Measurements from ENCODE around the gene RAD50. TPM values are rescaled to one million over a fixed set of nuclear protein-coding genes. Genes with fewer than 3 reads are reported as not detected.
"Not testable (repeated sequence)": the region's sequence is repeated elsewhere in the genome, so short reads cannot be mapped to it uniquely, and the experiment has no call there.

RAD50 gene
- total RNA-seq (10 to 100 TPM; 45.2 to 48.3 TPM), polyA plus RNA-seq (34.6 TPM)

- POLR2A ChIA-PET: interaction anchor here (0.6 to 1.1 kb wide), 4 partner anchors 61 to 406 kb away, joined by 3 to 4 read pairs (median 3); partner anchors contain the start of genes AFF4 and IRF1
- H3K36me3 ChIP-seq (ENCODE audit: insufficient read depth, low read length): peaks cover 4% of the 10 kb centered on the region
- peak within 1 kb of the TSS; percentile 72 for H3K4me3 ChIP-seq (ENCODE audit: low read length)
- H3K27me3 Mint-ChIP-seq: no peaks in the 10 kb centered on the region
- H3K9me3 Mint-ChIP-seq: peaks cover 0 to 6% (median 2%) of the 10 kb centered on the region in 5 donors
- peaks cover 0 to 9% (median 2%) of the 10 kb centered on the region in 3 donors for H3K36me3 Mint-ChIP-seq
- no peaks in the 10 kb centered on the region for H3K27me3 ChIP-seq (ENCODE audit: insufficient read depth, low read length, poor library complexity, severe bottlenecking)
- H3K27ac ChIP-seq (ENCODE audit: low read depth, low read length): peak within 1 kb of the TSS; percentile 83
- peak; percentile 88 to 95 (median 91) for DNase-seq
- peaks cover 34% of the 10 kb centered on the region for H3K4me1 ChIP-seq (ENCODE audit: insufficient read depth, low read length)
- H3K9me3 ChIP-seq (ENCODE audit: low read length): no peaks in the 10 kb centered on the region
- peak within 1 kb of the TSS; percentile 94 to 99 (median 98) for H3K4me3 Mint-ChIP-seq
- peak within 1 kb of the TSS; percentile 89 to 99 (median 96) for H3K27ac Mint-ChIP-seq
- CTCF ChIA-PET: interaction anchor here (1.0 to 1.5 kb wide), 3 partner anchors 21 to 56 kb away, joined by 3 to 5 read pairs (median 4); no protein-coding TSS in a partner anchor
- peaks cover 26 to 42% (median 28%) of the 10 kb centered on the region in 3 donors for H3K4me1 Mint-ChIP-seq
Measured at GRCh38 chr5:132556763-132557477, at the start of gene RAD50. Gene RAD50 (plus strand): TSS chr5:132556977. CDS start chr5:132557325, 348 bp downstream.

- ChIA-PET CTCF (interaction anchor here (1.2 kb wide), 1 partner anchor 10 kb away, joined by 3 read pairs; no protein-coding TSS in a partner anchor), POLR2A (no interaction called here)
- H3K4me3 ChIP-seq (ENCODE audit: low read length): no peak overlapping the region
- no peaks in the 10 kb centered on the region for H3K9me3 ChIP-seq (ENCODE audit: low read length)
- no peak overlapping the region for H3K27ac Mint-ChIP-seq
- no peaks in the 10 kb centered on the region for H3K36me3 ChIP-seq (ENCODE audit: insufficient read depth, low read length)
- H3K27me3 ChIP-seq (ENCODE audit: insufficient read depth, low read length, poor library complexity, severe bottlenecking): peaks cover 4% of the 10 kb centered on the region
- peaks cover 0 to 10% (median 3%) of the 10 kb centered on the region in 3 donors for H3K36me3 Mint-ChIP-seq
- no peaks in the 10 kb centered on the region for H3K4me1 Mint-ChIP-seq
- DNase-seq: no peak
- no peaks in the 10 kb centered on the region for H3K4me1 ChIP-seq (ENCODE audit: insufficient read depth, low read length)
- H3K27ac ChIP-seq (ENCODE audit: low read depth, low read length): no peak overlapping the region
- peaks cover 5 to 8% (median 8%) of the 10 kb centered on the region in 5 donors for H3K9me3 Mint-ChIP-seq
- no peak overlapping the region for H3K4me3 Mint-ChIP-seq
- peaks cover 19 to 29% of the 10 kb centered on the region in 2 donors for H3K27me3 Mint-ChIP-seq
Measured at GRCh38 chr5:132510076-132510475, 46.7 kb upstream of the RAD50 start.

GRCh38 chr5:132513618-132514336 lies 43.0 kb upstream of the RAD50 start:
- H3K4me1 Mint-ChIP-seq; H3K36me3 Mint-ChIP-seq; H3K4me3 ChIP-seq (ENCODE audit: low read length); CTCF ChIA-PET; DNase-seq; POLR2A ChIA-PET; H3K27ac ChIP-seq (ENCODE audit: low read depth, low read length); H3K4me3 Mint-ChIP-seq; H3K36me3 ChIP-seq (ENCODE audit: insufficient read depth, low read length); H3K9me3 Mint-ChIP-seq; H3K9me3 ChIP-seq (ENCODE audit: low read length); H3K27me3 ChIP-seq (ENCODE audit: insufficient read depth, low read length, poor library complexity, severe bottlenecking); H3K4me1 ChIP-seq (ENCODE audit: insufficient read depth, low read length): not testable (repeated sequence)
- H3K27me3 Mint-ChIP-seq: peaks cover 7 to 16% of the 10 kb centered on the region in 2 donors
- peak overlapping the region in 1 of 8 donors; percentile 56 for H3K27ac Mint-ChIP-seq

- H3K4me3 ChIP-seq (ENCODE audit: low read length); H3K9me3 Mint-ChIP-seq; H3K36me3 ChIP-seq (ENCODE audit: insufficient read depth, low read length); H3K4me3 Mint-ChIP-seq; H3K4me1 ChIP-seq (ENCODE audit: insufficient read depth, low read length); H3K27me3 Mint-ChIP-seq; H3K36me3 Mint-ChIP-seq; DNase-seq; POLR2A ChIA-PET; H3K27me3 ChIP-seq (ENCODE audit: insufficient read depth, low read length, poor library complexity, severe bottlenecking); H3K27ac ChIP-seq (ENCODE audit: low read depth, low read length); H3K27ac Mint-ChIP-seq; H3K9me3 ChIP-seq (ENCODE audit: low read length): not testable (repeated sequence)
- CTCF ChIA-PET: interaction anchor here (1.1 kb wide), 1 partner anchor 298 kb away, joined by 5 read pairs; no protein-coding TSS in a partner anchor
- H3K4me1 Mint-ChIP-seq: peaks cover 0 to 12% (median 7%) of the 10 kb centered on the region in 3 donors
Measured at GRCh38 chr5:132522067-132522466, 34.7 kb upstream of the RAD50 start.

GRCh38 chr5:132524877-132525276 lies 31.9 kb upstream of the RAD50 start:
- H3K27me3 ChIP-seq (ENCODE audit: insufficient read depth, low read length, poor library complexity, severe bottlenecking); H3K27ac Mint-ChIP-seq; H3K36me3 Mint-ChIP-seq; H3K27ac ChIP-seq (ENCODE audit: low read depth, low read length); H3K4me1 ChIP-seq (ENCODE audit: insufficient read depth, low read length); POLR2A ChIA-PET; H3K27me3 Mint-ChIP-seq; H3K4me3 ChIP-seq (ENCODE audit: low read length); DNase-seq; H3K9me3 ChIP-seq (ENCODE audit: low read length); H3K9me3 Mint-ChIP-seq; H3K36me3 ChIP-seq (ENCODE audit: insufficient read depth, low read length); H3K4me3 Mint-ChIP-seq: not testable (repeated sequence)
- H3K4me1 Mint-ChIP-seq: peaks cover 4 to 22% (median 14%) of the 10 kb centered on the region in 3 donors
- CTCF ChIA-PET: interaction anchor here (2.4 kb wide), 1 partner anchor 295 kb away, joined by 22 read pairs; no protein-coding TSS in a partner anchor

GRCh38 chr5:132525299-132525724 lies 31.5 kb upstream of the RAD50 start:
- Mint-ChIP-seq H3K27ac (peak overlapping the region in 1 of 8 donors; percentile 70), H3K4me3 (no peak overlapping the region), H3K27me3 (peaks cover 0 to 2% of the 10 kb centered on the region in 2 donors), H3K9me3 (peaks cover 0 to 3% (median 0%) of the 10 kb centered on the region in 5 donors), H3K4me1 (peaks cover 4 to 22% (median 14%) of the 10 kb centered on the region in 3 donors), H3K36me3 (peaks cover 0 to 2% (median 0%) of the 10 kb centered on the region in 3 donors)
- Histone ChIP-seq H3K9me3 (ENCODE audit: low read length) (no peaks in the 10 kb centered on the region), H3K4me3 (ENCODE audit: low read length) (no peak overlapping the region), H3K27me3 (ENCODE audit: insufficient read depth, low read length, poor library complexity, severe bottlenecking) (no peaks in the 10 kb centered on the region), H3K4me1 (ENCODE audit: insufficient read depth, low read length) (peaks cover 6% of the 10 kb centered on the region), H3K36me3 (ENCODE audit: insufficient read depth, low read length) (no peaks in the 10 kb centered on the region), H3K27ac (ENCODE audit: low read depth, low read length) (no peak overlapping the region)
- ChIA-PET CTCF (interaction anchor here (1.2 to 2.4 kb wide), 3 partner anchors 276 to 304 kb away, joined by 4 to 22 read pairs (median 12); partner anchors contain the start of gene SHROOM1), POLR2A (no interaction called here)
- DNase-seq: no peak

- Mint-ChIP-seq H3K4me3 (peak overlapping the region in 2 of 7 donors; percentile 25 to 71), H3K27ac (no peak overlapping the region), H3K9me3 (no peaks in the 10 kb centered on the region), H3K4me1 (peaks cover 4 to 19% (median 10%) of the 10 kb centered on the region in 3 donors), H3K36me3 (peaks cover 0 to 2% (median 0%) of the 10 kb centered on the region in 3 donors), H3K27me3 (peaks cover 2 to 5% of the 10 kb centered on the region in 2 donors)
- ChIA-PET CTCF (interaction anchor here (0.6 to 3.2 kb wide), 19 partner anchors 11 to 309 kb away, joined by 3 to 22 read pairs (median 3); partner anchors contain the start of genes RAD50, SHROOM1, SLC22A5 and SOWAHA), POLR2A (no interaction called here)
- Histone ChIP-seq H3K9me3 (ENCODE audit: low read length) (no peaks in the 10 kb centered on the region), H3K4me1 (ENCODE audit: insufficient read depth, low read length) (peaks cover 6% of the 10 kb centered on the region), H3K27ac (ENCODE audit: low read depth, low read length) (no peak overlapping the region), H3K27me3 (ENCODE audit: insufficient read depth, low read length, poor library complexity, severe bottlenecking) (no peaks in the 10 kb centered on the region), H3K36me3 (ENCODE audit: insufficient read depth, low read length) (no peaks in the 10 kb centered on the region), H3K4me3 (ENCODE audit: low read length) (no peak overlapping the region)
- peak in 4 of 5 donors; percentile 5 to 50 (median 44) for DNase-seq
Measured at GRCh38 chr5:132526290-132526973, 30.3 kb upstream of the RAD50 start.

Data from CD8-positive, alpha-beta memory T cell (primary cell).